Esophagus squamous epithelium (tissue), 5 donors: ENCODE measurements around the gene COL5A2. TPM values are rescaled to one million over a fixed set of nuclear protein-coding genes. Genes with fewer than 3 reads are reported as not detected.

ENCODE experiments used
- DNase-seq: peaks from one replicate; lab custom pipeline; 2025; lab: John Stamatoyannopoulos, UW
- H3K27ac ChIP-seq, 4 donors: fragments of 200-600 bp; sonication (generic); one replicate each; pipeline ENCODE4 v1.5.1; 2016 to 2019; ENCODE audit warnings: mild to moderate bottlenecking in 1 of 4
- H3K27me3 ChIP-seq, 4 donors: fragments of 200-600 bp; sonication (generic); 1 replicate in 3 of 4; 2 replicates in 1 of 4; pipeline versions ENCODE4 v1.5.1 to v1.6.0; 2017 to 2021; ENCODE audit warnings: antibody characterized with exemption in 1 of 4
- H3K36me3 ChIP-seq, 3 donors: fragments of 200-600 bp; sonication (generic); one replicate each; pipeline ENCODE4 v1.5.1; 2016 to 2019
- H3K4me1 ChIP-seq, 3 donors: fragments of 200-600 bp; sonication (generic); one replicate each; pipeline ENCODE4 v1.5.1; 2017 to 2019
- H3K4me3 ChIP-seq, 4 donors: fragments of 200-600 bp; sonication (generic); 1 replicate in 3 of 4; 2 replicates in 1 of 4; pipeline ENCODE4 v1.5.1; 2016 to 2019; ENCODE audit warnings: mild to moderate bottlenecking in 2 of 4, moderate library complexity in 1 of 4
- H3K9me3 ChIP-seq, 3 donors: fragments of 200-600 bp; sonication (generic); one replicate each; pipeline ENCODE4 v1.5.1; 2016 to 2019
- POLR2A ChIP-seq, 4 donors: fragments of 450-650 bp; IDR thresholded peaks; one replicate each; pipeline ENCODE4 v1.6.1; 2017; ENCODE audit warnings: antibody characterized with exemption in 4 of 4, mild to moderate bottlenecking in 4 of 4, moderate library complexity in 3 of 4
- WGBS, 2 donors: methylation state at CpG; one replicate each; pipeline ENCODE4 v1.1.5; 2018; 5-methylcytosine and 5-hydroxymethylcytosine counted together
- intact Hi-C: fragments of 100-400 bp; cut with DNase I; formaldehyde crosslinking; loops from one replicate; pipeline ENCODE4 v1.15.0; 2022
- total RNA-seq, 4 donors: library from RNA; depleted of rRNA; stranded (reverse); fragments of >200 nt; gene quantifications; one replicate each; pipeline ENCODE4 v1.1.0, GENCODE V29; 2016
- TF ChIP-seq, protein P1 (sequence below), 6 experiments: fragments of 450-650 bp in 4 of 6; fragments of 200-600 bp in 2 of 6; sonication (generic) in 2 of 6; IDR thresholded peaks; one replicate each; pipeline ENCODE4 v1.5.1; 2016 to 2019; ENCODE audit warnings: antibody characterized with exemption in 6 of 6, mild to moderate bottlenecking in 4 of 6, moderate library complexity in 4 of 6
- donor health status: DM: yes; HTN: yes; CAD: no.

Gene COL5A2
- total RNA-seq, 4 donors from 2014 or later, result 5.6 to 34.3 (median 13.4) TPM

DNA sequence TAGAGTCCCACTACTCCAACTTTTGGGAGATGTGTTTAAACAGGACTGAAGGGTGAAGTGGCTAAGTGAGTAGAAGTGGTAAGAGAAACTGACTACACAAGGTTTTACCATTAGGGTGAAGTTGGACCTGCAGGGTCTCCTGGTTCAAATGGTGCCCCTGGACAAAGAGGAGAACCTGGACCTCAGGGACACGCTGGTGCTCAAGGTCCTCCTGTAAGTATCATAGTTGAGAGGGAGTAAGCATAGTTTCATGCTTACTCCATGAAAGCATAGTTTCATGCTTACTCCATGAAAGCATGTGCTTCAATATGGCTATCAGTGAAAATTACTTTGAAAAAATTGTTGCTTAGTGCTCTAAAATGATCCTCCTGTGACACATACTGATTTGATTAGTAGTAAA lies 186.3 kb downstream of the COL5A2 start:
- no peaks in the 10 kb centered on the region for H3K9me3 ChIP-seq
- H3K27ac ChIP-seq, result peak overlapping the region in 1 of 4 donors; percentile 11
- H3K4me3 ChIP-seq, result no peak overlapping the region
- H3K4me1 ChIP-seq, result no peaks in the 10 kb centered on the region
- intact Hi-C loops, result no loop called here
- TF ChIP-seq POLR2A (IDR thresholded peaks at IDR 0.05), result no peak
- TF ChIP-seq, protein P1, sequence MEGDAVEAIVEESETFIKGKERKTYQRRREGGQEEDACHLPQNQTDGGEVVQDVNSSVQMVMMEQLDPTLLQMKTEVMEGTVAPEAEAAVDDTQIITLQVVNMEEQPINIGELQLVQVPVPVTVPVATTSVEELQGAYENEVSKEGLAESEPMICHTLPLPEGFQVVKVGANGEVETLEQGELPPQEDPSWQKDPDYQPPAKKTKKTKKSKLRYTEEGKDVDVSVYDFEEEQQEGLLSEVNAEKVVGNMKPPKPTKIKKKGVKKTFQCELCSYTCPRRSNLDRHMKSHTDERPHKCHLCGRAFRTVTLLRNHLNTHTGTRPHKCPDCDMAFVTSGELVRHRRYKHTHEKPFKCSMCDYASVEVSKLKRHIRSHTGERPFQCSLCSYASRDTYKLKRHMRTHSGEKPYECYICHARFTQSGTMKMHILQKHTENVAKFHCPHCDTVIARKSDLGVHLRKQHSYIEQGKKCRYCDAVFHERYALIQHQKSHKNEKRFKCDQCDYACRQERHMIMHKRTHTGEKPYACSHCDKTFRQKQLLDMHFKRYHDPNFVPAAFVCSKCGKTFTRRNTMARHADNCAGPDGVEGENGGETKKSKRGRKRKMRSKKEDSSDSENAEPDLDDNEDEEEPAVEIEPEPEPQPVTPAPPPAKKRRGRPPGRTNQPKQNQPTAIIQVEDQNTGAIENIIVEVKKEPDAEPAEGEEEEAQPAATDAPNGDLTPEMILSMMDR (IDR thresholded peaks at IDR 0.05), result no peak
- 83 to 91% methylated on average over 1 of the region's 1 CpG for WGBS, 2 donors
- H3K36me3 ChIP-seq, result peaks cover 0 to 42% (median 0%) of the 10 kb centered on the region in 3 donors
- DNase-seq, result no peak
- H3K27me3 ChIP-seq, result no peaks in the 10 kb centered on the region

DNA sequence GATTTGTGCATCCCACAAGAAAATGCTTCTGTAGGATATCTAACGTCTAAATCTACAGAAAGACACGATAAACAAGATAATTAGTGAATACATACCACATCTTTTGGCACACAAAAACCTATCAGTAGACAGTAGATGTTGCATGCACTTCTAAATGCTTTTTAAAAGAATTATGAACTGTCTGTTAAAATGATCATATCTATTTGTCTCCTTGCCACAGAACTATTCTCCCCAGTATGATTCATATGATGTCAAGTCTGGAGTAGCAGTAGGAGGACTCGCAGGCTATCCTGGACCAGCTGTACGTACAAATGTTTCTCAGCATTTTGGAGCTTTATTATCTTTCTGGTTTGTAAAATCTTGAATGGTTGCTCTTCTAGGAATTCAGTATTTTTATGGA lies 192.7 kb downstream of the COL5A2 start:
- Histone ChIP-seq H3K27me3 (no peaks in the 10 kb centered on the region), H3K9me3 (no peaks in the 10 kb centered on the region), H3K4me3 (peak overlapping the region in 1 of 4 donors; percentile 7), H3K27ac (peak overlapping the region in 3 of 4 donors; percentile 24 to 82 (median 79)), H3K4me1 (no peaks in the 10 kb centered on the region), H3K36me3 (peaks cover 0 to 4% (median 0%) of the 10 kb centered on the region in 3 donors)
- intact Hi-C loops, result no loop called here
- no peak for DNase-seq
- TF ChIP-seq, protein P1 (IDR thresholded peaks at IDR 0.05), result no peak
- TF ChIP-seq POLR2A (IDR thresholded peaks at IDR 0.05), result no peak
- 48 to 59% methylated on average over 4 of the region's 4 CpGs for whole genome bisulfite sequencing, 2 donors

DNA sequence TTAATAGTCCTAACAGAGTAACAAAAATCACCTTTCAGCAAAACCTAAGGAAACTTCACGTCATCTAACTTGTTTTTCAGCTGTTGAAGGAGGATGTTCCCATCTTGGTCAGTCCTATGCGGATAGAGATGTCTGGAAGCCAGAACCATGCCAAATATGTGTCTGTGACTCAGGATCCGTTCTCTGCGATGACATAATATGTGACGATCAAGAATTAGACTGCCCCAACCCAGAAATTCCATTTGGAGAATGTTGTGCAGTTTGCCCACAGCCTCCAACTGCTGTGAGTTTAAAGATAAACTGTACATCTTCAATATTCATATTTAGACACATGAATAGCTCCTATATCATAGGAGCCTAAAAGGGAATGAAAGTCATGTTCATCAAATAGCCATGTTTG lies 194.9 kb downstream of the COL5A2 start:
- Histone ChIP-seq H3K4me1 (no peaks in the 10 kb centered on the region), H3K4me3 (no peak overlapping the region), H3K27me3 (no peaks in the 10 kb centered on the region), H3K36me3 (no peaks in the 10 kb centered on the region), H3K27ac (peak overlapping the region in 3 of 4 donors; percentile 72 to 82 (median 79)), H3K9me3 (no peaks in the 10 kb centered on the region)
- TF ChIP-seq, protein P1 (IDR thresholded peaks at IDR 0.05), result no peak
- no peak for TF ChIP-seq POLR2A (IDR thresholded peaks at IDR 0.05)
- intact Hi-C loops, result no loop called here
- 56% methylated on average over 5 of the region's 5 CpGs for WGBS, 2 donors
- no peak for DNase-seq

DNA sequence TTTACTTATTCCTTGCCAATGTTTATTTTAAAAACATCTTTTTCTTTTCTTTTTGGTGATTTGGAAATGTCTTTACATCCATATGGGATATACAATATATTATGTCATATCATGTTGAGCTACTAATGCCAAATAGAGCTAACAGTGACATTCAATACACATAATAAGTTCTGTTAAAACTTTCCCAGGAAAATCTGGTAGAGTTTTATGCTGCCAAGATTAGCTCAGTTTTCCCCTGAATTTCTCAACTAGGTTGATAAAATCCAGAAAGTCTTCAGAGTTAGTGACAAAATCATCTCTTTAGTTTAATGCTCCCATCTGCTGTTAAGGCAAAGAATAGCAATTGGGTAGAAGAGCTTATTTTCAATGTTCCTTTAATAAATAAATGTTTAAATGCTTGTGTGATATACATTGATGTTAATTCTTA lies 195.5 kb downstream of the COL5A2 start:
- DNase-seq, result no peak
- H3K36me3 ChIP-seq, result no peaks in the 10 kb centered on the region

DNA sequence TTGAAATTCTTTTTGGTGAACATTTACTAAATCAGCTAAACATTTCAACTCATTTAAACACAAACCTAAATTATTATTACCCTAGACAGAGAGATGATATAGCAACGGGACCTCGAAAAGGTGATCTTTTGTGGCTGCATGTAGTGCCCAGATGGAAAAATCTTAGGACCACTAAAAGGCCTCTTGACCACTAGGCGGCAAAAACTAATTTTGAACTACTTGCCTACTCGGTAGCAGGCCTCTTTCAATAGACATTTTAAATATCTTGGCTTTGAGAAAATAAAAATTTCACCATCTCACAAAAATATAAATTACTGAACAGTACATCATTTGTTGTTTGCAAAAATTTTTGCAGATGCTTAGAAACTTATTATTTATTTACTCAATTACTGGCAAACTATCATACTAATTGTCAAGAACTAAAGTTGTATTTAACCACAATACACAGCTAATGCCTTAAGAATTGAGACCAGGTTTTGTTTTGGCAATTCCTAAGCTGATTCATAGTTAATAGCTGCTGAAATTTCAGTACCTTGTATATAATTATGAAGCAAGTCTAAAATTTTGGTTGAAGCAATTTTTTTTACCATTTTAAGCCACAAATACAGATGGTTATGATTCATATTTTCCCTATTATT lies 196.0 kb downstream of the COL5A2 start:
- Histone ChIP-seq H3K27me3 (no peaks in the 10 kb centered on the region), H3K27ac (peak overlapping the region in 3 of 4 donors; percentile 72 to 82 (median 79)), H3K4me1 (no peaks in the 10 kb centered on the region), H3K9me3 (no peaks in the 10 kb centered on the region), H3K36me3 (no peaks in the 10 kb centered on the region), H3K4me3 (peak overlapping the region in 1 of 4 donors; percentile 15)
- WGBS, 2 donors, result 49 to 70% methylated on average over 4 of the region's 4 CpGs
- intact Hi-C loops, result no loop called here
- TF ChIP-seq, protein P1 (IDR thresholded peaks at IDR 0.05), result peak in 3 of 6 experiments; percentile 5 to 13 (median 13)
- no peak for TF ChIP-seq POLR2A (IDR thresholded peaks at IDR 0.05)
- no peak for DNase-seq

More for the DNA sequence above, 195.5 kb downstream of the COL5A2 start:
- no peaks in the 10 kb centered on the region for H3K9me3 ChIP-seq
- H3K27ac ChIP-seq, result peak overlapping the region in 3 of 4 donors; percentile 72 to 82 (median 79)
- intact Hi-C loops, result no loop called here
- no peak overlapping the region for H3K4me3 ChIP-seq
- H3K4me1 ChIP-seq, result no peaks in the 10 kb centered on the region
- no peaks in the 10 kb centered on the region for H3K27me3 ChIP-seq
- TF ChIP-seq, protein P1 (IDR thresholded peaks at IDR 0.05), result peak in 1 of 6 experiments; percentile 19
- no peak for TF ChIP-seq POLR2A (IDR thresholded peaks at IDR 0.05)
